ENCODE measurements around the gene CDC42BPB. TPM values are rescaled to one million over a fixed set of nuclear protein-coding genes. Genes with fewer than 3 reads are reported as not detected.

The CDC42BPB gene
- total RNA-seq, 4 donors from 2014 or later: 85.3 to 174 (median 101) TPM

- no peak for DNase-seq (ENCODE audit: low spot score in 2 of 2)
- no peak for TF ChIP-seq POLR2A (IDR thresholded peaks at IDR 0.05)
Measured at GRCh38 chr14:102926104-102926503, 131.2 kb downstream of the CDC42BPB start.

DNA sequence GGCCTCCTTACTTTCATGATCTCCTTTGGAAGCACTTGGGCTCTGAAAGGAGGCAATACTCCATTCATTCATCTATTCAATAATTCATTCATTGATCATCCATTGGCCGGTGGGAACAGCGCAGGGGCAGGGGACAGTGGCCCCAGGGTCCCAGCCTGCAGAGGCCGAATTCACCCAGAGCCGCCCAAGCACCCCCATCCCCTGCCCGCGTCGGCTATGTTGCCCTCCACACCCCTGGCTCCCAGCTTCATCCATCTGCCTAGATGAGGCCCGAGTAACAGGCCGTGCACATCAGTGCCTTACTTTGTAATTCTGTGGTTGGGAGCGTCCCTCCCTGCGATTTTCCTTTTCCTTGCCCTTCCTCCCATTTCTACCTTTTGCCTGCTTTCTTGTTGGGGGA lies 131.7 kb downstream of the CDC42BPB start:
- WGBS, 2 donors: 80 to 82% methylated on average over 11 of the region's 11 CpGs
- TF ChIP-seq CTCF (IDR thresholded peaks at IDR 0.05): no peak
- no peak for TF ChIP-seq POLR2A (IDR thresholded peaks at IDR 0.05)
- intact Hi-C loops (cut with DNase I; ENCODE audit: low total_unique reads): no loop called here
- DNase-seq (ENCODE audit: low spot score in 2 of 2): no peak
- H3K4me3 ChIP-seq (ENCODE audit: low read depth, poor library complexity, severe bottlenecking): no peak overlapping the region

More at GRCh38 chr14:102926104-102926503, 131.2 kb downstream of the CDC42BPB start:
- H3K4me3 ChIP-seq (ENCODE audit: low read depth, poor library complexity, severe bottlenecking): no peak overlapping the region
- intact Hi-C loops (cut with DNase I; ENCODE audit: low total_unique reads): no loop called here
- WGBS, 2 donors: 76 to 79% methylated on average over 12 of the region's 12 CpGs

DNA sequence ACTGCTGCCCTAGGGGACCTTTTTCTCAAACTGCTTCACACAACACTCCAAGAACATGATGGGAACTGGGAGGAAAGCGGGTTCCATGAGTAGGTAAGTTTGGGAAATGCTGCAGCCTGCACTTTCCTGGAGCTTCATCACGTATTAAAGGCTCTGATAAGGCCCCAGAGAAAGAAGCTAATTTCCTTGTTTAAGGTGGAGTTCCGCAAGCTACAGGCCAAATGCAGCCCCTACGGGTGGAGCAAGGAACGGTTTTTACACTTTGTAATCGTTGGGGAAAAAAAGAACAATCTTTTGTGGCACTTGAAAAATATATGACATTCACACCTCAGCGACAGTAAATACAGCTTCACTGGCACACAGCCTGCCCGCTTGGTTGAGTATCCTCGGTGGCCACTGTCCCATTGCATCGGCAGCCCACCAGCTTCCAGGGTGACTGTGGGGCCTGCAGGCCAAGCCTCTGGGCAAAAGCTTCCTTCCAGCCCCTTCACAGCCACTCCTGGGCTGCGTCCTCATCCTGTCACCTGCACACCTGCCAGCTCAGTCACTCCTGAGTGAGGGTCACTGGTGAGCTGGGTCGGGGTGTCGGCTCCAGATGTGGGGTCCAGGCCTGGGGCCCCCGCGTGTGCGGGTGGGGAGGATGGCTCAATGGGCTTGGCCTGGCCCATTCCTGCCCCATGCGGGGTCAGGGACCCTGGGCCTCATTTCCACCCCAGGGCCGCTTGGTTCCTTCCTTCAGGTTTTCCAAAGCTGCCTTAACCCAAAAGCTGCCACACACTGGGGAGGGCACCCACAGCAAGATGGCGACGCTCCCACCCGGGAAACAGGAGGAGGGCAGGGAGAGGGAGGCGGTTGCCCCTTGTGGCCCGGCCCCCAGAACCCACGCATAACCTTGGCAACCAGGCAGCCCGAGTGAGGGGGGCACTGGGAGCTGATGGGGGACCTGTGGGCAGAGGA lies 132.4 kb downstream of the CDC42BPB start:
- intact Hi-C loops (cut with DNase I; ENCODE audit: low total_unique reads): no loop called here

DNA sequence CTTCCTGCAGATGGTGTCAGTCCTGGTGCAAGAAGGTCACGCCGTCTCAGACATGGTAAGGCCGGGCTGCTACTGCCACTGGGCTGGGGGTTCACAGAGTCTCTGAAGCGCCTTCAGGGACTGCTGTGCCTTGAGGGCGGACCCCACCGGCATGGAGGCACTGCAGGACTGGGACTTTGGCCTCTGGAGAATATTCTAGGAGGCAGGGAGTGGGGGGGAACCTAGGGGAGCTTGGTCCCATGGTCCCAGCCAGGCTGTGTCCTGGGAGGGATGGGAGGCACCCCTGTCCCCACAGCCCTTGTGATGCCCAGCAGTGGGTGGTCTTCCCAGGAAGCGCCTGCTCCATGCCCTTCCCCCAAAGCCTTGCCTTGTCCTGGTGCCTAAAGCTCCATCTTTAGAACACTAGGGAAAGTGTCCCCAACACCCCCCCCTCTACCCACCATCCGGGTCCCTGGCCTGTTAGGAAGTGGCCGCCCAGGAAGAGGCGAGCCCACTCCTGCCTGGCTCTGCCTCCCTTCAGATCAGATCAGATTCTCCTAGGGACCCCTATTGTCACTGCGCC lies 133.3 kb downstream of the CDC42BPB start:
- WGBS, 2 donors: 52 to 61% methylated on average over 10 to 11 of the region's 11 CpGs
- H3K4me3 ChIP-seq (ENCODE audit: low read depth, poor library complexity, severe bottlenecking): no peak overlapping the region
- intact Hi-C loops (cut with DNase I; ENCODE audit: low total_unique reads): no loop called here
- no peak for TF ChIP-seq POLR2A (IDR thresholded peaks at IDR 0.05)
- TF ChIP-seq CTCF (IDR thresholded peaks at IDR 0.05): no peak
- DNase-seq (ENCODE audit: low spot score in 2 of 2): no peak

More for the DNA sequence above, 132.4 kb downstream of the CDC42BPB start:
- DNase-seq (ENCODE audit: low spot score in 2 of 2): no peak
- no peak for TF ChIP-seq CTCF (IDR thresholded peaks at IDR 0.05)
- TF ChIP-seq POLR2A (IDR thresholded peaks at IDR 0.05): no peak
- WGBS, 2 donors: 78 to 89% methylated on average over 24 to 25 of the region's 25 CpGs
- H3K4me3 ChIP-seq (ENCODE audit: low read depth, poor library complexity, severe bottlenecking): no peak overlapping the region

GRCh38 chr14:102923201-102923924 lies 134.0 kb downstream of the CDC42BPB start:
- 7 to 8% methylated on average over 29 to 46 of the region's 53 CpGs for WGBS, 2 donors
- intact Hi-C loops (cut with DNase I; ENCODE audit: low total_unique reads): no loop called here

More at GRCh38 chr14:102923201-102923924, 134.0 kb downstream of the CDC42BPB start:
- H3K4me3 ChIP-seq (ENCODE audit: low read depth, poor library complexity, severe bottlenecking): no peak overlapping the region
- no peak for DNase-seq (ENCODE audit: low spot score in 2 of 2)
- TF ChIP-seq POLR2A (IDR thresholded peaks at IDR 0.05): no peak
- no peak for TF ChIP-seq CTCF (IDR thresholded peaks at IDR 0.05)

All from lower leg skin (tissue), 4 donors.